Right renal pelvis (tissue), 4 donors: ENCODE results near the gene LARP4B. TPM values are rescaled to one million over a fixed set of nuclear protein-coding genes. Genes with fewer than 3 reads are reported as not detected.

Experiments used
- DNase-seq, 4 donors: peaks; one replicate each; pipeline ENCODE4 v3.0.0-alpha.2; 2013; ENCODE audit warnings: low read depth in 4 of 4, low spot score in 3 of 4, missing footprints in 1 of 4
- polyA plus RNA-seq, 4 donors: library from polyadenylated mRNA; unstranded; fragments of 120-200 nt; gene quantifications; one replicate each; pipeline ENCODE4 v1.2.1, GENCODE V29; 2013; ENCODE audit not compliant: insufficient read length in 4 of 4

The LARP4B gene
- polyA plus RNA-seq, 4 donors = 41.9 to 49.4 (median 43.0) TPM

GRCh38 chr10:839550-840205, 91.8 kb downstream of the LARP4B start:
- DNase-seq = no peak

- DNase-seq = no peak
These were observed 94.7 kb downstream of the LARP4B start for GRCh38 chr10:836782-837181.

- no peak for DNase-seq
These were observed 97.0 kb downstream of the LARP4B start for GRCh38 chr10:834493-834892.

DNA sequence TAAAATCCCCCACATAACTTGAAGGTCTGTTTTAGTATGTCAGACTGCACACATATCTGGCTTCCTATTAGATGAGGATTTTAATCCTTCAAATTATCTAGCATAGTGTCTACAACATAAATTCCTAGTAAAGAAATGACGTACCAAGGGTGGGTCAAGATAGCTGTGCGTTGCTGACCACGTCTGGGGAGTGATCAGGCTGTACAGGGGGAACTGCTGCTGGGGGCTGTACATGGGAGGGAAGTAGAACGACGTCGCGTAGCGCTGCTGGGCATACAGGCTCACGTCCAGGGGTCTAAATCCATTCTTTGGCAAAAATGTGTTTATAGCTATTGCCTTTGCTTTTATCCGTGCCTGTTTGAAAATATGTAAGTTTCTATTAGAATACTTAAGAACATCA, 102.3 kb downstream of the LARP4B start:
- no peak for DNase-seq

DNA sequence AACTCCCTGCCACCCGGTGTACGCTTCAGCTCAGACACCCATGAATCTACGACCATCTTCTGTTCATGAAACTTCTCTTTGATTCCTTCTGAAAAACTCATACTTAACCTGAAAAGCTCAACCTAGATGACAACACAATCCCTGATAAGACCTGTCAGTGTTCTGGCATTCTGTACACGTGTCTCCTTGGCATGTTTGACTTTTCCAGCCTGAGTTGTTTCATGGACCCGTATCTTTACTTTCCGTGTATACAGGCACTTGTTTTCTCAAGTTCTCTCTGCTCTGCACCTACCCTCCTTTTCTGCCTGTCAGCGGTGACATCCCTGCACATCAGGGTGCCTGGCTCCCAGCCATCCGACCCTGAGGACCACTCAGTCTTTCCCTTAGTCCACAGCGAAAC, 103.3 kb downstream of the LARP4B start:
- no peak for DNase-seq

GRCh38 chr10:824946-825345, 106.6 kb downstream of the LARP4B start:
- no peak for DNase-seq

DNA sequence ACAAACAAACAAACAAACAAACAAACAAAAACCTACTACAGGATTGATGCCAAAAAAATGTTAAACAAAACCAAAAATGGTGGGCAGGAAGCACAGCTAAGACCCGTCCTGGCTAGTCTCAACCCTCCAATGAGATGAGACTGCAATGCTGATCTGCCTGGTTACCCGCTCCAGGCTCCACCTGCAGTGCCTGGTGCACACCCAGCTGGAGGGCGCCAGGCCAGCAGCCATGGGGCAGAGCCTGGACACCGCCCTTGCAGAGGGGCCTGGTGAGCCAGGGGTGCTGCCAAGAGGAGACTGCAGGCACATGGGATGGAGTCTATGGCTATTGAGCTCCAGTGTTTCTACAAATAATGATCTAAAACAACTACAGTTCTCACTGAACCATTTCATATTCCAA, 107.0 kb downstream of the LARP4B start:
- DNase-seq = no peak

DNA sequence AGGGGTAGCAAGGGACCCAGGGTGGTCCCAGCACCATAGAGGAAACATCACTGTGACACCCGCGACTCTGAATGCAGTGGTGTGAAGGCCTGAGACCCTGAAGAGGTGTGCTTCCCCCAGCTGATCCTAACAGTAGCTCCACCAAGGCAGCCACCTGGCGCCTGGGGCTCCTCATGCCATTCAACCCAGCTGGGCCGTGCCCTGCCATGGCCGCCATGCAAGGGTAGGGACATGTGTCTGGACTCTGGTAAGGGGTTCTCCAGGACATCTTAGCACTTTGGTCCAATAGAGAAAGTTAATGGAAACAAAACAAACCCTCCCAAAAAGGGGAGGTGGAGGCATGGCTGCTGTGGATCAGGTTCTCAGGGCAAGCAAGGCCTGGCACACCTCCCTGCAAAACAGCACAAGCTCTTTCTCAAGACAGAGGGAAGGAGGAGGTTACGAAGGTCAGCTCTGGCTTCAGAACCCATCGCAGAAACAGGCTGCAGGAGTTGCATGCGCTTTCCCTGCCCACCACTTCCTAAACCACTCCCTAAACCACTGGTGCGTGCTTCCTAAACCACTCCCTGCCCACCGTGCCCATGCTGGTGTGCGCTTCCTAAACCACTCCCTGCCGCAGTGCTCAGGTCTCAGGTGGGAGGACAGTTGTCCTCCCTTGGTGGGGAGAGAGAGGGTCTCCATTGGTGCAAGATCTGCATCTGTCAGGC, 108.7 kb downstream of the LARP4B start:
- no peak for DNase-seq

DNA sequence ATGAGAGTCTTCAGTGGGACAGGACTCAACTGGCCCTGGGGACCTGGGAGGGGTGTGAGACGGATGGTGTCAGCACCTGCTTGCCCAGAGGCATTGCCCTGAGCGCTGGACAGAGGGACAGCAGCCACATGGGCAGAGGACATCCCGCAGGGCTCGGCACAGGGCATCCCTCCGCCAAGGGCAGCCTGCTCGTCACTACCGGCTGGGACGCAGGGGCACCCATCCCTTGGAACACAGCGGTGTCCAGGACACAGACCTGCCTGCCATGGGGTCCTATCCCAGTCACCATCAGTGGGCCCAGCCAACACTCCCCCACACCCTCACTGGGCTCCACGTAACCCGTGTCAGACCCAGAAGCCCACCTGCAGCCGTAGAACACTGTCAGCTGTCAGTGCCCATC, 109.3 kb downstream of the LARP4B start:
- DNase-seq = no peak

- no peak for DNase-seq
These were observed 110.2 kb downstream of the LARP4B start for GRCh38 chr10:821322-821721.

- DNase-seq = no peak
These were observed 111.7 kb downstream of the LARP4B start for GRCh38 chr10:819816-820215.

DNA sequence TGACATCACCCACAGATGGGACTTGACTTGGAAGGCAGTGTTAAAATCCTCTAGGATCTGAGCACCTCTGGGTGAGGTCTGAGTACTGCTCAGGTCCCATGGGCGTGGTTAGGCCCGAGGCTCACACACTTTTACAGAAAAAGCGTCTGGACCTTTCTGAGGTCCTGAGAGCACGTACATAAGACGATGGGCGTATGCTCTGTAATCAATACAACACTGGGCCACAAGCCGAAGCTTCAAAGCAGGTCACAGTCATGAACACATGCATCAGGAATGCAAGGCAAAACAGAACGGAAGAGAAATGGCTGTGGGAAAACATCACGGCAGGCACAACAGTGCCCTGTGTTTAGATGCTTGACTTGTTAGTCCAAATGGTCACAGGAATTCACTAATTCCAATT, 112.2 kb downstream of the LARP4B start:
- no peak for DNase-seq

GRCh38 chr10:818526-819220, 112.8 kb downstream of the LARP4B start:
- no peak for DNase-seq

DNA sequence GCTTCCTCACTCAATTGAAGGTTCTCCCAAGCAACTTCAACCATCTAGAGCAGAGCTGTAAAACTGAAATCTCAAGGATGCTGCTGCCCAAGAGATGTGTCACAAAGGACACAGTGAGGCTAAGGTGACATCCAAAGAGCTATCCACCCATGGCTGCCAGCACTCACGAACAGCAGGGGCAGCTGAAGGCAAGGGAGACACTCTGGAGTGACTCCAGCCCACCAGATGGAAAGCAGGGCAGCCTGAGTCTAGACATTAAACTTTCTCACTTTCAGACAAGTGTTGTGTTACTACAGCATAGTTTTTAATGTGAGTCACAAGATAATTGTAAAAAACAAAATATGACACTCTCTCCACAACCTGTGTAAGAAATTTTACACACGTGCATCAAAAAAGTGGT, 113.5 kb downstream of the LARP4B start:
- no peak for DNase-seq

- no peak for DNase-seq
These were observed 114.1 kb downstream of the LARP4B start for GRCh38 chr10:817371-817770.

DNA sequence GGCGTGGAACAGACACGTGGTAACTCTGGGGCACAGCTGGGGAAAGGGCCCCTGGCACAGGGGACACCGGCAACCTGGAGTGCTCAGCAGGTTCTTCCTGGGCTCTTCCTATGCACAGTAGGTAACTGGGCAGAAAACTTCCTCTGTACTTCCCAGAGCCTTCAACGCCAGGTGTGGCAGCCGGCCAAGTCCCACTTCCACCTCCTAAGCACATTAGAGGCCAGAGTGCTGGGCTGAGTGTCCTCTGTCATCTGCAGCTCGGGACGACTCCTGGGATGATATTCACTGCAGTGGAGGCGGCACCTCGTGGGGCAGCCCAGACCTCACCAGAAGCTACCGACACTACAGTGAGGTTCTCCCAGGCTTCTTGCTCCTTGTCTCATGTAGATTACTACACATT, 114.5 kb downstream of the LARP4B start:
- no peak for DNase-seq

- DNase-seq = no peak
These were observed 115.4 kb downstream of the LARP4B start for GRCh38 chr10:816091-816477.

GRCh38 chr10:815338-816090, 116.0 kb downstream of the LARP4B start:
- no peak for DNase-seq

GRCh38 chr10:814536-815302, 116.8 kb downstream of the LARP4B start:
- DNase-seq = no peak

DNA sequence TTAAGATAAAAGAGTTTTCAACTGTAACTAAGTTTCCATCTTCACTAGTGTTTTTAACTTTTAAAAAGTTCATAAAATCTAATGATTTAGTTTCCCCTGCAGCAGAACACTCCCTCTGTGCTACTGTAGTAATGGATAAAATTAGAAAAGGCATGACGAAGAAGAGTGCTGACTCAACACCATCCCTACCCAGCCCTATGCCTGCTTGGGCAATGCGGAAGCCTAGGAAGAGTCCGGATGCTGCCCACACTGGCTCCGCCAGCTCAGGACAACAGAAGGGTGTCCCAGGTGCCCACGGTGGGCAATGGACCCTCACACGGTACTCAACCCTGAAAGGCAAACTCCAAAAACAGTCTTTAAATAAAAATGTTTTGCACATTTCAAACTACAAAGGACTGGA, 118.2 kb downstream of the LARP4B start:
- DNase-seq = no peak
